CD14-positive monocyte (primary cell): Measurements from ENCODE around the gene HTR6. TPM values are rescaled to one million over a fixed set of nuclear protein-coding genes. Genes with fewer than 3 reads are reported as not detected.
"Not testable (repeated sequence)": the region's sequence is repeated elsewhere in the genome, so short reads cannot be mapped to it uniquely, and the experiment has no call there.

Source experiments
- DNase-seq, 3 donors: peaks; one replicate each; pipeline ENCODE4 v3.0.0-alpha.2; 2011 to 2022
- H2AFZ ChIP-seq: 2 replicates; pipeline ENCODE4 v1.6.0; 2012; ENCODE audit warnings: mild to moderate bottlenecking, low read depth, low read length, inconsistent platforms; ENCODE audit not compliant: insufficient read depth, poor library complexity, severe bottlenecking
- H3K27ac ChIP-seq, 2 donors: 1 replicate in 1 of 2; 2 replicates in 1 of 2; pipeline ENCODE4 v1.5.1; 2012 to 2013; ENCODE audit warnings: low read length in 2 of 2, control low read depth in 1 of 2, inconsistent platforms in 1 of 2, low read depth in 1 of 2, mild to moderate bottlenecking in 1 of 2
- H3K27me3 ChIP-seq, 2 donors: one replicate each; pipeline versions ENCODE4 v1.6.0 to v1.6.1; 2011 to 2013; ENCODE audit warnings: low read length in 2 of 2; ENCODE audit not compliant: control insufficient read depth in 2 of 2, insufficient read depth in 2 of 2
- H3K36me3 ChIP-seq, 2 donors: replicated peaks in 1 of 2; 1 replicate in 1 of 2; 2 replicates in 1 of 2; pipeline versions ENCODE4 v1.5.1 to v1.6.1; 2012 to 2013; ENCODE audit warnings: low read length in 2 of 2, control low read depth in 1 of 2, inconsistent platforms in 1 of 2, mild to moderate bottlenecking in 1 of 2; ENCODE audit not compliant: insufficient read depth in 2 of 2, control insufficient read depth in 1 of 2
- H3K4me1 ChIP-seq, 2 donors: 1 replicate in 1 of 2; 2 replicates in 1 of 2; pipeline versions ENCODE4 v1.5.1 to v1.6.1; 2012 to 2013; ENCODE audit warnings: low read length in 2 of 2, control low read depth in 1 of 2, inconsistent platforms in 1 of 2, mild to moderate bottlenecking in 1 of 2, moderate library complexity in 1 of 2; ENCODE audit not compliant: insufficient read depth in 2 of 2, control insufficient read depth in 1 of 2
- H3K4me2 ChIP-seq: replicated peaks from 2 replicates; pipeline ENCODE3; 2012; ENCODE audit warnings: low read length, moderate library complexity, mild to moderate bottlenecking; ENCODE audit not compliant: poor library complexity, severe bottlenecking; ENCODE audit errors: extremely low read depth
- H3K4me3 ChIP-seq, 3 experiments: fragments of 200-600 bp in 1 of 3; sonication (generic) in 1 of 3; replicated peaks in 1 of 3; 1 replicate in 2 of 3; 2 replicates in 1 of 3; pipeline ENCODE4 v1.5.1; 2011 to 2013; ENCODE audit warnings: low read length in 3 of 3, mild to moderate bottlenecking in 3 of 3, control low read depth in 2 of 3, low read depth in 2 of 3, inconsistent platforms in 1 of 3, moderate library complexity in 1 of 3
- H3K79me2 ChIP-seq: 2 replicates; pipeline ENCODE4 v1.6.0; 2012; ENCODE audit warnings: mild to moderate bottlenecking, control low read depth, inconsistent platforms, low read length, moderate library complexity; ENCODE audit not compliant: insufficient read depth
- H3K9ac ChIP-seq: 2 replicates; pipeline ENCODE4 v1.6.0; 2017; ENCODE audit warnings: low read length, mild to moderate bottlenecking; ENCODE audit not compliant: insufficient read depth, poor library complexity, severe bottlenecking
- H3K9me3 ChIP-seq, 2 donors: replicated peaks in 1 of 2; 1 replicate in 1 of 2; 2 replicates in 1 of 2; pipeline versions ENCODE4 v1.5.1 to v1.6.1; 2012 to 2013; ENCODE audit warnings: low read length in 2 of 2, control low read depth in 1 of 2; ENCODE audit not compliant: control insufficient read depth in 1 of 2, insufficient read depth in 1 of 2
- H4K20me1 ChIP-seq: 2 replicates; pipeline ENCODE4 v1.6.0; 2012; ENCODE audit warnings: mild to moderate bottlenecking, low read length, control low read depth, moderate library complexity; ENCODE audit not compliant: insufficient read depth
- H3K27ac Mint-ChIP-seq, 7 donors: one replicate each; pipeline ENCODE4 v1.8.0; 2020; ENCODE audit warnings: mild to moderate bottlenecking in 7 of 7, mixed read lengths in 7 of 7, moderate library complexity in 6 of 7, inconsistent platforms in 2 of 7
- H3K27me3 Mint-ChIP-seq, 3 donors: one replicate each; pipeline ENCODE4 v1.8.0; 2021 to 2022; ENCODE audit warnings: low read depth in 3 of 3, mild to moderate bottlenecking in 3 of 3, mixed read lengths in 3 of 3, moderate library complexity in 3 of 3, inconsistent platforms in 1 of 3
- H3K36me3 Mint-ChIP-seq, 2 donors: one replicate each; pipeline ENCODE4 v1.8.0; 2020; ENCODE audit warnings: mixed read lengths in 2 of 2, inconsistent platforms in 1 of 2, mild to moderate bottlenecking in 1 of 2
- H3K4me1 Mint-ChIP-seq: one replicate; pipeline ENCODE4 v1.8.0; 2020; ENCODE audit warnings: mild to moderate bottlenecking, mixed read lengths
- H3K4me3 Mint-ChIP-seq, 2 donors: one replicate each; pipeline ENCODE4 v1.8.0; 2020; ENCODE audit warnings: mild to moderate bottlenecking in 2 of 2, mixed read lengths in 2 of 2, moderate library complexity in 1 of 2
- H3K9me3 Mint-ChIP-seq, 7 donors: one replicate each; pipeline ENCODE4 v1.8.0; 2020 to 2022; ENCODE audit warnings: mixed read lengths in 7 of 7, mild to moderate bottlenecking in 6 of 7, moderate library complexity in 6 of 7, inconsistent platforms in 2 of 7
- CTCF ChIP-seq: fragments of 200-600 bp; IDR thresholded peaks from one replicate; pipeline ENCODE4 v1.8.0; 2022; ENCODE audit warnings: antibody characterized with exemption, mild to moderate bottlenecking
- WGBS: methylation state at CpG from one replicate; pipeline ENCODE4 v1.1.5; 2013; ENCODE audit warnings: missing lambda C conversion rate; ENCODE audit not compliant: insufficient coverage; 5-methylcytosine and 5-hydroxymethylcytosine counted together
- intact Hi-C, 2 donors: fragments of 100-400 bp; cut with micrococcal nuclease; formaldehyde crosslinking; loops; one replicate each; pipeline versions ENCODE4 v1.15.0 to v1.15.1; 2023
- polyA plus RNA-seq, 3 donors: library from polyadenylated mRNA; depleted of rRNA in 1 of 3; unstranded in 2 of 3; stranded (reverse) in 1 of 3; fragments of 300-500 nt in 2 of 3; fragments of >200 nt in 1 of 3; fragmentation: Illumina TruSeq in 2 of 3; gene quantifications; 1 replicate in 2 of 3; 2 replicates in 1 of 3; pipeline ENCODE4 v1.2.3, GENCODE V29; 2012 to 2021

HTR6 gene
- polyA plus RNA-seq, 3 donors, result not detected

- H3K27ac ChIP-seq, result no peak overlapping the region
- no peaks in the 10 kb centered on the region for H3K4me1 Mint-ChIP-seq
These were observed 31.6 kb upstream of the HTR6 start for GRCh38 chr1:19633106-19633505.

GRCh38 chr1:19635064-19635463 lies 29.6 kb upstream of the HTR6 start:
- H3K4me3 Mint-ChIP-seq, H3K4me1 Mint-ChIP-seq, H3K9ac ChIP-seq, H3K4me1 ChIP-seq, H3K27me3 ChIP-seq, H3K4me2 ChIP-seq, H3K36me3 ChIP-seq, H3K4me3 ChIP-seq, H3K27ac ChIP-seq, H3K9me3 Mint-ChIP-seq, H3K36me3 Mint-ChIP-seq, DNase-seq, H3K27ac Mint-ChIP-seq, H4K20me1 ChIP-seq, intact Hi-C loops, H3K9me3 ChIP-seq, H3K79me2 ChIP-seq, H2AFZ ChIP-seq: not testable (repeated sequence)
- 100% methylated on average over 4 of the region's 9 CpGs for WGBS
- H3K27me3 Mint-ChIP-seq, result peaks cover 5 to 13% (median 9%) of the 10 kb centered on the region in 3 donors

More at GRCh38 chr1:19633106-19633505, 31.6 kb upstream of the HTR6 start:
- peaks cover 3% of the 10 kb centered on the region for H4K20me1 ChIP-seq
- peaks cover 1 to 4% (median 2%) of the 10 kb centered on the region in 3 donors for H3K27me3 Mint-ChIP-seq
- no peak overlapping the region for H3K4me2 ChIP-seq
- no peaks in the 10 kb centered on the region for H3K79me2 ChIP-seq
- intact Hi-C loops, result no loop called here
- DNase-seq, result no peak
- no peak overlapping the region for H2AFZ ChIP-seq
- H3K36me3 Mint-ChIP-seq, result peaks cover 9 to 11% of the 10 kb centered on the region in 2 donors
- H3K9ac ChIP-seq, result no peak overlapping the region
- TF ChIP-seq CTCF, result no peak
- peaks cover 0 to 2% (median 0%) of the 10 kb centered on the region in 7 donors for H3K9me3 Mint-ChIP-seq
- peaks cover 0 to 16% of the 10 kb centered on the region in 2 donors for H3K36me3 ChIP-seq
- H3K4me3 Mint-ChIP-seq, result no peak overlapping the region
- WGBS, result no CpG with 5 or more reads among the region's 2 CpGs
- no peaks in the 10 kb centered on the region for H3K4me1 ChIP-seq
- no peaks in the 10 kb centered on the region for H3K27me3 ChIP-seq
- H3K4me3 ChIP-seq, result no peak overlapping the region
- H3K9me3 ChIP-seq, result no peaks in the 10 kb centered on the region
- no peak overlapping the region for H3K27ac Mint-ChIP-seq
